Brain microvascular endothelial cell (primary cell): Measurements from ENCODE around the gene CBLC.

Experiments used
- DNase-seq: peaks from one replicate; pipeline ENCODE4 v3.0.0-alpha.2; 2020
- H3K27ac ChIP-seq: fragments of 250-450 bp; sonication (Bioruptor Pico); 2 replicates; pipeline ENCODE4 v1.5.1; 2020; ENCODE audit warnings: mild to moderate bottlenecking, moderate library complexity
- H3K27me3 ChIP-seq: fragments of 250-450 bp; sonication (Bioruptor Pico); replicated peaks from 2 replicates; pipeline ENCODE4 v1.5.1; 2020; ENCODE audit warnings: mild to moderate bottlenecking
- H3K36me3 ChIP-seq: fragments of 250-450 bp; sonication (Bioruptor Pico); replicated peaks from 2 replicates; pipeline ENCODE4 v1.5.1; 2020; ENCODE audit warnings: mild to moderate bottlenecking
- H3K4me3 ChIP-seq: 2 replicates; pipeline ENCODE4 v1.5.1; 2011; ENCODE audit warnings: low read depth, mild to moderate bottlenecking, control low read depth, low read length, moderate library complexity
- in situ Hi-C: cut with HindIII; loops from 2 replicates; pipeline ENCODE4 v1.10.0; 2017; ENCODE audit warnings: low sequenced_read_pairs, low pct_ligation_motif_present
- TF ChIP-seq, protein P1 (sequence below): IDR thresholded peaks from 2 replicates; pipeline ENCODE4 v1.5.1; 2011; ENCODE audit warnings: low read depth, mild to moderate bottlenecking, moderate library complexity, low read length, control low read depth, inconsistent platforms; ENCODE audit errors: missing control alignments

CBLC gene

DNA sequence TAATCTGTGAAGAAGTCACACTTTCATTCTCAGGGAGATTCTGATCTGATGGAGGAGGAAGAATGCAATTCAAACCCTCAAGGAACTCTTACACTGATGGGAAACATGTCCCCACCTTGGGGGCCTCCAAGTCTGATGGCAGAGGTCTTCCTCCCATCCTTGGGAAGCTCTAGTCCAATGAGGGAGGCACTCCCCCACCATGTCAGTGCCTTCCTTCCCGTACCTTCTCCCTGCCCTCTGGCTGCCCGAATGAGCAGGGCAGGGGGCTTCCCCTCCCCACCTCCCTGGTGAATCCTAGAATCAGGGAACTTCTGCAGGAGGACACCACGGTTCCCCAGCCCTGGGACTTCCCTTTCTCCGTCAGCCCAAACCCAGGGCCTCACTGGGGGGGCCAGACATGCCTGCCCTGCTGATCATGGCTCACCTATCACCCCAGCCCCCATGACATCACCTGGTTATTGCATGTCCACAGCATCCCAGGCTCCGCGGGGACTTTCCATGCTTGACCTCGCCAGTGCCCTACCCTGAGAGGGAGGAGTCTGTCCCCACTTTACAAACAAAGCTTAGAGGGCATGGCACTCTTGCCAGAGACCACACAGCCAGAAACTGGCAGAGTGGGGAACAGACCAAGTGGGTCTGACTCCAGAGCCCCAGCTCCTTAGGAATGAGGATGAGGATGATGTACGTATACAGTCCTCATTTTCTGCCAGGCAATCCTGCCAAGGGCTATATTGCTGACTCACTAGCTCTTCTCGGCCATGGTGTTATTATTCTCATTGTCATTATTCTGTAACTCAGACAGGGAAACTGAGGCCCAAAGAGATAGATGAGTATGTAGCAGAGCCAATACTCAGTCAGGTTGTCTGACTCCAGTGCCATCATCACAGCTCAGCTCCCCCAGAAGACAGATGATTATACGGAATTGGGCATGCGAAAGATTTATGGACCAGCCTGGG lies 38.8 kb upstream of the CBLC start:
- Histone ChIP-seq H3K27ac (no peak overlapping the region), H3K4me3 (no peak overlapping the region), H3K27me3 (no peaks in the 10 kb centered on the region), H3K36me3 (no peaks in the 10 kb centered on the region)
- TF ChIP-seq, protein P1, sequence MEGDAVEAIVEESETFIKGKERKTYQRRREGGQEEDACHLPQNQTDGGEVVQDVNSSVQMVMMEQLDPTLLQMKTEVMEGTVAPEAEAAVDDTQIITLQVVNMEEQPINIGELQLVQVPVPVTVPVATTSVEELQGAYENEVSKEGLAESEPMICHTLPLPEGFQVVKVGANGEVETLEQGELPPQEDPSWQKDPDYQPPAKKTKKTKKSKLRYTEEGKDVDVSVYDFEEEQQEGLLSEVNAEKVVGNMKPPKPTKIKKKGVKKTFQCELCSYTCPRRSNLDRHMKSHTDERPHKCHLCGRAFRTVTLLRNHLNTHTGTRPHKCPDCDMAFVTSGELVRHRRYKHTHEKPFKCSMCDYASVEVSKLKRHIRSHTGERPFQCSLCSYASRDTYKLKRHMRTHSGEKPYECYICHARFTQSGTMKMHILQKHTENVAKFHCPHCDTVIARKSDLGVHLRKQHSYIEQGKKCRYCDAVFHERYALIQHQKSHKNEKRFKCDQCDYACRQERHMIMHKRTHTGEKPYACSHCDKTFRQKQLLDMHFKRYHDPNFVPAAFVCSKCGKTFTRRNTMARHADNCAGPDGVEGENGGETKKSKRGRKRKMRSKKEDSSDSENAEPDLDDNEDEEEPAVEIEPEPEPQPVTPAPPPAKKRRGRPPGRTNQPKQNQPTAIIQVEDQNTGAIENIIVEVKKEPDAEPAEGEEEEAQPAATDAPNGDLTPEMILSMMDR = no peak
- in situ Hi-C loops = no loop called here
- DNase-seq = no peak

- in situ Hi-C loops = no loop called here
- TF ChIP-seq, protein P1 = peak; percentile 42
- DNase-seq = no peak
- Histone ChIP-seq H3K27me3 (no peaks in the 10 kb centered on the region), H3K36me3 (no peaks in the 10 kb centered on the region), H3K4me3 (no peak overlapping the region), H3K27ac (no peak overlapping the region)
These were observed 37.3 kb upstream of the CBLC start for GRCh38 chr19:44740351-44740824.

DNA sequence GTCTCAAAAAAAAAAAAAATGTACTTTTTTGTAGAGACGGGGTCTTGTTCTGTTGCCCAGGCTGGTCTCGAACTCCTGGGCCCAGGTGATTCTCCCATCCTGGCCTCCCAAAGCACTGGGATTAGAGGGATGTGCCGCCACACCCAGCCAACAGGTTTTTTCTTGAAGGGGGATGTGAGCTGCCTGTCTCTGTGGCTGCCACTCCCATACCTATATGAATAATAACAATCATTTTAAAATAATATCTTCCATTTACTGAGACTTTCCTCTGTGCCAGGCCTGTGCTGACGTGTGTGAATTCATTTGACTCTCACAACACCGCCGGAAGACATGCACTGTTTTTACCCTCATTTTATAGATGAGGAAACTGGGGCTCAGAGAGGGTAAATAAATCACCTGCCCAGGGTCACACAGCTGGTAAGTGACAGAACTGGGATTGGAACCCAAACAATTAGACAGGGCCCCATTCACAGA lies 36.4 kb upstream of the CBLC start:
- no peak for DNase-seq
- TF ChIP-seq, protein P1 = no peak
- in situ Hi-C loops = no loop called here
- no peaks in the 10 kb centered on the region for H3K27me3 ChIP-seq
- peak overlapping the region; percentile 66 for H3K27ac ChIP-seq
- H3K4me3 ChIP-seq = no peak overlapping the region
- no peaks in the 10 kb centered on the region for H3K36me3 ChIP-seq

- in situ Hi-C loops = no loop called here
- DNase-seq = peak; percentile 98
- Histone ChIP-seq H3K36me3 (no peaks in the 10 kb centered on the region), H3K27ac (peak overlapping the region; percentile 83), H3K4me3 (no peak overlapping the region), H3K27me3 (no peaks in the 10 kb centered on the region)
- TF ChIP-seq, protein P1 = no peak
These were observed 35.8 kb upstream of the CBLC start for GRCh38 chr19:44741841-44742329.

DNA sequence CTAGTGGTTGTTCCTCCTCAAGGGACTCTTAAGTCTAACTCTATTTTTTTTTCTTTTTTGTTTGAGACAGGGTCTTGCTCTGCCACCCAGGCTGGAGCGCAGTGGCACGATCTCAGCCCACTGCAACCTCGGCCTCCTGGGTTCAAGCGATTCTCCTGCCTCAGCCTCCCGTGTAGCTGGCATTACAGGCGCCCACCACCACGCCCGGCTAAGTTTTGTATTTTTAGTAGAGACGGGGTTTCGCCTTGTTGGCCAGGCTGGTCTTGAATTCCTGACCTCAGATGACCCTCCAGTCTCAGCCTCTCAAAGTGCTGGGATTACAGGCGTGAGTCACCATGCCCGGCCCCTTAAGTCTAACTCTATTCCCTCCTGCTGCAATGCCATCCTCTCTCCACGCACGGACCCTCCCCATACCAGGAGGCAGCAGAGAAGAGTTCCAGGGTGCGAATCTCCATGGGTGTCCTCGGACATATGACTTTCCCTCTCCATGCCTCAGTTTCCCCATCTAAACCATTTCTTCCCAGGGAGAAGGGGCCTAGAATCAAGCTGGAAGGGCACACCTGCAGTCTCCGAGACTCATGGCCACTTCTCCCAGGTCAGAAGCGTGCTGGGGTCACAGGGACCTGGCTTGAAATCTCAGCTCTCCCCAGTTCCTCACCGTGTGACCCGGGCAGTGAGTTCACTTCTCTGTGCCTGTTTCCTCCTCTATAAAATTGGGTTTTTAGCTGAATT lies 35.2 kb upstream of the CBLC start:
- H3K4me3 ChIP-seq = no peak overlapping the region
- in situ Hi-C loops = no loop called here
- H3K36me3 ChIP-seq = no peaks in the 10 kb centered on the region
- peak overlapping the region; percentile 83 for H3K27ac ChIP-seq
- TF ChIP-seq, protein P1 = no peak
- H3K27me3 ChIP-seq = no peaks in the 10 kb centered on the region
- peak; percentile 54 for DNase-seq
